ENCODE results near the gene SPAG8. TPM values are rescaled to one million over a fixed set of nuclear protein-coding genes. Genes with fewer than 3 reads are reported as not detected.
A peak's percentile ranks its signal among the peaks of the same experiment; 100 is the strongest.

Gene SPAG8
- total RNA-seq, 2 donors from 2014 or later = 0.68 to 9.2 TPM

GRCh38 chr9:35798658-35799374 is 13.2 kb downstream of the SPAG8 start:
- Histone ChIP-seq H3K9me3 (no peaks in the 10 kb centered on the region), H3K4me3 (no peak overlapping the region), H3K27ac (no peak overlapping the region), H3K36me3 (no peaks in the 10 kb centered on the region), H3K4me1 (replicated peaks) (no peaks in the 10 kb centered on the region), H3K27me3 (replicated peaks; ENCODE audit: insufficient read depth) (no peaks in the 10 kb centered on the region)
- intact Hi-C loops (cut with DNase I) = no loop called here
- no peak for DNase-seq (ENCODE audit: low spot score)
- WGBS = 87% methylated on average over 4 of the region's 4 CpGs
- TF ChIP-seq POLR2A (IDR thresholded peaks at IDR 0.05) = no peak
- TF ChIP-seq POLR2AphosphoS5 (IDR thresholded peaks at IDR 0.05) = no peak
- TF ChIP-seq CTCF (IDR thresholded peaks at IDR 0.05) = no peak

- 71% methylated on average over 6 of the region's 6 CpGs for WGBS
- Histone ChIP-seq H3K36me3 (no peaks in the 10 kb centered on the region), H3K27ac (no peak overlapping the region), H3K4me1 (replicated peaks) (no peaks in the 10 kb centered on the region), H3K4me3 (no peak overlapping the region), H3K27me3 (replicated peaks; ENCODE audit: insufficient read depth) (no peaks in the 10 kb centered on the region), H3K9me3 (no peaks in the 10 kb centered on the region)
- TF ChIP-seq CTCF (IDR thresholded peaks at IDR 0.05) (no peak), POLR2A (IDR thresholded peaks at IDR 0.05) (no peak), POLR2AphosphoS5 (IDR thresholded peaks at IDR 0.05) (no peak)
- intact Hi-C loops (cut with DNase I) = no loop called here
- DNase-seq (ENCODE audit: low spot score) = no peak
Measured at GRCh38 chr9:35797311-35798109, 14.6 kb downstream of the SPAG8 start.

- intact Hi-C loops (cut with DNase I) = no loop called here
- TF ChIP-seq POLR2A (IDR thresholded peaks at IDR 0.05) = no peak
- TF ChIP-seq CTCF (IDR thresholded peaks at IDR 0.05) = no peak
- TF ChIP-seq POLR2AphosphoS5 (IDR thresholded peaks at IDR 0.05) = peak; percentile 72
- no peaks in the 10 kb centered on the region for H3K4me1 ChIP-seq (replicated peaks)
- H3K27ac ChIP-seq = peak overlapping the region in 1 of 2 donors; percentile 67
- no peaks in the 10 kb centered on the region for H3K9me3 ChIP-seq
- H3K4me3 ChIP-seq = no peak overlapping the region
- no peaks in the 10 kb centered on the region for H3K27me3 ChIP-seq (replicated peaks; ENCODE audit: insufficient read depth)
- no peaks in the 10 kb centered on the region for H3K36me3 ChIP-seq
- DNase-seq (ENCODE audit: low spot score) = no peak
Measured at GRCh38 chr9:35795695-35796094, 16.4 kb downstream of the SPAG8 start.

DNA sequence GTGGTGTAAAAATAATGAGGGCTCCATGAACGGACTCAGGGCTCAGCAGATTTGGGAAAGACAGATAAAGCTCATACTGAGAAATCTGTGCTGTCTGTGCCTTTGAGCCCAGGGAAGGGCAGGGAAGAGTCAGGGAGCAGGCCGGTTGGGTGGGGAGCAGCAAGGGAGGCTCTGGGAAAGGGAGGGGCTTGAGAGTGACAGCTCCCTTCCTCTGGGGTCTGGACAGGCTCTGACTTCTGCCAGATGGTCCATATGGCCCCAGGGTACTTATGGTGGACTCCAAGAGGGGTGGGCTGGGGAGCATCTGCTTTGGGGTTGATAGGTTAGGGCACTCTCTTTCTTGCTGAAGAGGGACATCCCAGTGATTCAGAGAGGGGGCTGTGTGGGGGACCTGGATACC is 18.6 kb downstream of the SPAG8 start:
- H3K27ac ChIP-seq = peak overlapping the region in 1 of 2 donors; percentile 67
- intact Hi-C loops (cut with DNase I) = no loop called here

More for the DNA sequence above, 18.6 kb downstream of the SPAG8 start:
- Histone ChIP-seq H3K4me1 (replicated peaks) (no peaks in the 10 kb centered on the region), H3K27me3 (replicated peaks; ENCODE audit: insufficient read depth) (no peaks in the 10 kb centered on the region), H3K4me3 (no peak overlapping the region), H3K9me3 (no peaks in the 10 kb centered on the region), H3K36me3 (no peaks in the 10 kb centered on the region)
- no peak for DNase-seq (ENCODE audit: low spot score)
- WGBS = 61% methylated on average over 2 of the region's 2 CpGs
- TF ChIP-seq CTCF (IDR thresholded peaks at IDR 0.05) (no peak), POLR2A (IDR thresholded peaks at IDR 0.05) (no peak), POLR2AphosphoS5 (IDR thresholded peaks at IDR 0.05) (no peak)

Measured in prostate gland (tissue), 2 donors.